GM19023 (cell line): Measurements from ENCODE around the gene ANKRD55.
"Not testable (repeated sequence)": the region's sequence is repeated elsewhere in the genome, so short reads cannot be mapped to it uniquely, and the experiment has no call there.

Experiments used
- ATAC-seq: cut with Tn5 transposase; IDR thresholded peaks from one replicate; pipeline ENCODE4 v1.9.1; 2021; ENCODE audit warnings: mild to moderate bottlenecking, moderate library complexity; ENCODE audit not compliant: unreplicated experiment

ANKRD55 gene

DNA sequence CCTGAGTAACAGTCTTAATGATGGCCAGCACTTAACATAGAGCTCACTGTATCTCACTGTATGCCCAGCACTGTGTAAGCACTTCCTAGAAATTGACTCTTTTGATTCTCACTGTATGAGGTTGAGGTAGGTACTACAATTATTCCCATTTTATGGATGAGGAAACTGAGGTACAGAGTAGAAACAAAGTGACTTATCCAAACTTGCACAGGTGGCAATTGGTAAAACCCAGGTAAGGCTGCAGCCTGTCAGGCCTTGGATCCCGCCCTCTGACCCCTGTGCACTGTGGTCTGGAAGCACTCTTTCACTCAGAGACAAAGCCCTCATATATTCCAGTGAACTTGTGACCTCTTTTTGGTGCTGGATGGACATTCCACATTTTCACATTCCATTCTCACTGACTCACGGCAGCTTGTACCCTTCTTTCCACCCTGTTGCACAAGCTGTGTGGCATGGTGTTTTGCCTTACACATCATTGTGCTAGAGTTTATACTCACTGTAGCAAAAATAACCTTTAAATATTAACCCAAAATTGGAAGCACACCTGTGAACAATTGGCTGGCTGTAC, 21.7 kb downstream of the ANKRD55 start:
- no peak for ATAC-seq

GRCh38 chr5:56208681-56209080, 24.4 kb downstream of the ANKRD55 start:
- no peak for ATAC-seq

- no peak for ATAC-seq
These were observed 25.6 kb downstream of the ANKRD55 start for GRCh38 chr5:56207537-56207936.

- ATAC-seq: no peak
These were observed 26.8 kb downstream of the ANKRD55 start for GRCh38 chr5:56206126-56206910.

DNA sequence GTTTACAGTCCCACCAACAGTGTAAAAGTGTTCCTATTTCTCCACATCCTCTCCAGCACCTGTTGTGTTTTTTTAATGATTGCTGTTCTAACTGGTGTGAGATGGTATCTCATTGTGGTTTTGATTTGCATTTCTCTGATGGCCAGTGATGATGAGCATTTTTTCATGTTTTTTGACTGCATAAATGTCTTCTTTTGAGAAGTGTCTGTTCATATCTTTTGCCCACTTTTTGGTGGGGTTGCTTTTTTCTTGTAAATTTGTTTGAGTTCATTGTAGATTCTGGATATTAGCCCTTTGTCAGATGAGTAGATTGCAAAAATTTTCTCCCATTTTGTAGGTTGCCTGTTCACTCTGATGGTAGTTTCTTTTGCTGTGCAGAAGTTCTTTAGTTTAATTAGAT, 29.2 kb downstream of the ANKRD55 start:
- ATAC-seq: not testable (repeated sequence)

DNA sequence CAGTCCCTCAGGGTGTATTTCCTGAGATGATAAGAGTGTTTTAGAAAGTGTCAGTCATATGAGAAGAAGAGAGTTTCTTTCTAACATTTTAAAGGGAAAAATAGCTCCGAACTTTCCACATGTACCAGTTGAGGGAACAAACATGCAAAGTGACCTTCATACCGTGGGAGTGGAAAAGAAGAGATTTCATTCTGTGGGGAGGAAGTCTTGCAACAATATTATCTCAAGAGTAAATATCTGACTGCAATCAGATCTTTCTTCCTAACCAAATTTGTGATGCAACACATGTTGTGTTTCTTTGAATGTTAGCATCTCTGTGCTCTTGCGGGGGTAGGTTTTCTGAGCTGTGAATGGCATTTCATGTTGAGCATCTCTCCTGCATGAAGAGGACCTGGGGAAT, 30.6 kb downstream of the ANKRD55 start:
- no peak for ATAC-seq

- ATAC-seq: not testable (repeated sequence)
These were observed 31.3 kb downstream of the ANKRD55 start for GRCh38 chr5:56201762-56202261.

- ATAC-seq: peak; percentile 99
These were observed 32.0 kb downstream of the ANKRD55 start for GRCh38 chr5:56200971-56201666.

- ATAC-seq: no peak
These were observed 38.1 kb downstream of the ANKRD55 start for GRCh38 chr5:56195016-56195415.

DNA sequence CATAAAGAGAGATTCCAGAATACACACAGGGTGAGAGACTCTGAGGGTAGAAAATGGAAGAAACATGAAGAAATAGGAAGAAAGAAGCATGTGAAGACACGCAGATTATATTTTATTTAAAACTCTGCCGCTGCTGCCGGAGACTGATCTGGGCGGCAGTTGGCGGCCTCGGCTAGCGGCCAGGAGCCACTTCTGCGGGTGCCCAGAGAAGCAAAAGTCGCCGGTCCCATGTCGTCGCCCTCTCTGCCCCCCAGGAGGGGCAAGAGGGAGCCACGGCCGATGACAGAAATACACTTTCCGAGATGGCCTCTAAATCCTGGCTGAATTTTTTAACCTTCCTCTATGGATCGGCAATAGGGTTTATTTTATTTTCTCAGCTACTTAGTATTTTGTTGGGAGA, 40.9 kb downstream of the ANKRD55 start:
- ATAC-seq: no peak

- no peak for ATAC-seq
These were observed 41.5 kb downstream of the ANKRD55 start for GRCh38 chr5:56191656-56192055.

DNA sequence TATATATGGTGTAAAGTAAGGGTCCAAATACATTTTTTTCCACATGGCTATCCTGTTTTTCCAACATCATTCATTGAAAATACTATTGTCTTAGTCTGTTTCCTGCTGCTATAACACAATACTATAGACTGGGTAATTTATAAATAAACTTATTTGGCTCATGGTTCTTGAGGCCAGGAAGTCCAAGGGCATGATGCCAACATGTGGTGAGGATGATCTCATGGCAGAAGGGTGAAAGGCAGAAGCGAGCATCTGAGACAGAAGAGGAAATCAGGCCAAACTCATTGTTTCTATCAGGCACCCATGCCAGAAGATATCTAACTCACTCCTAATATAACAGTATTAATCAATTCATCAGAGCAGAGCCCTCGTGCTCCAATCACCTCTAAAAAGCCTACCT, 42.6 kb downstream of the ANKRD55 start:
- no peak for ATAC-seq

DNA sequence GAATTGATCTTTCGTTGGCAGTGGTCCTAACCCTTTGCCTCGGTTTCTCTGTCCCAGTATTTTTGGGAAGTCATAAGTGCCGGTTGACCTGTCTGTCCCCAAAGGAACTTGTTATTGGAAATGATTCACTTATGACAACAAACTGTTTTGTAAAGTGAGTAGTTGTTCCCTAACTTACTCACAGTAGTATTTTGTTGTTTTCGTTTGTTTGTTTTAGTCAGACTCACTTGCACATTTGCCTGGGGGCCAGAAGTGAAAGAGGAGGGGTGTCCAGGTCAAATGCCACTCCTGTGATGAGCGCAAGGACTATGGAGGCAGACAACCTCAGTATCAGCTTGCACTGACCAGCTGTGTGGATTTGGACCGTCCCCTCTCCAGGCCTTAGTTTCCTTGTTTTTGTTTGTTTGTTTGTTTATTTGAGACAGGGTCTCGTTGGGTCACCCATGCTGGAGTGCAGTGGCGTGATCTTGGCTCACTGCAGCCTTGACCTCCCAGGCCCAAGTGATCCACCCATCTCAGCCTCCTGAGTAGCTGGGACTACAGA, 47.3 kb downstream of the ANKRD55 start:
- ATAC-seq: no peak

DNA sequence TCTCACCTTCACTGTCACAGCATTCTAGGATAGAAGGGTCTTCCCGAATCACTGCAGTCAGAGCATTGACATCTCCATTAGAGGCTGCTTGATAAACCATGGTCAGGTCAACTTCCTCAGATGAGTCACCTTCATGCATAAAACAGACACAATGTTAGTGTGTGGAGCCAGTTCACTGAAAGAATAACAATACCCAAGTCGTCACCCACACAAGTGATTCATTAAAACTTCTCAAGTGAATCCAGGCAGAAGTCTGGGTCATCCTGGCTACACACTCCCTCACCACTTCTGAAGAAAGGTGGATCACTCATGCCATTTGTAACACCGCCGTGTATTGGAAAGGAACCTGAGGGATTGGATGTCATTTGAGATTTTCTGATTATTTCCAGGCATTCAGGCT, 49.6 kb downstream of the ANKRD55 start:
- no peak for ATAC-seq

- no peak for ATAC-seq
These were observed 53.7 kb downstream of the ANKRD55 start for GRCh38 chr5:56179442-56179841.

DNA sequence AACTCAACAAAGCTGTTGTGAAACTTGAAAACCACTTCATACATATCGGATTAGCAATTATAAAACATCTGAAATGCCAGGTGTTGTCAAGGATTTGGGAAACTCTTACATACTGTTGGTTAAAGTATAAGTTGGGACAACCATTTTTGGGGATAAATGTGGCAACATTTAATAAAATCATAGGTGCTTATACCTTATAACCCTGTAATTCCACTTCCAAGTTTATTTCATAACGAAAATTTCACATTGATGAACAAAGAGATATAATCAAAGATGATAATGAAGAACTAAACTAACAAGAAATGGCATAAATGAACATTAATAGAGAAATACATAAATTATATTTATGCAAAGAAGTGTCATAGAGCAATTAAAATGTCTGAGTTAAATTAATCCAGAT, 54.3 kb downstream of the ANKRD55 start:
- ATAC-seq: no peak

- no peak for ATAC-seq
These were observed 56.1 kb downstream of the ANKRD55 start for GRCh38 chr5:56176871-56177533.

GRCh38 chr5:56176155-56176798, 56.9 kb downstream of the ANKRD55 start:
- no peak for ATAC-seq

GRCh38 chr5:56175488-56175887, 57.6 kb downstream of the ANKRD55 start:
- ATAC-seq: no peak

- ATAC-seq: no peak
These were observed 58.1 kb downstream of the ANKRD55 start for GRCh38 chr5:56175021-56175420.

DNA sequence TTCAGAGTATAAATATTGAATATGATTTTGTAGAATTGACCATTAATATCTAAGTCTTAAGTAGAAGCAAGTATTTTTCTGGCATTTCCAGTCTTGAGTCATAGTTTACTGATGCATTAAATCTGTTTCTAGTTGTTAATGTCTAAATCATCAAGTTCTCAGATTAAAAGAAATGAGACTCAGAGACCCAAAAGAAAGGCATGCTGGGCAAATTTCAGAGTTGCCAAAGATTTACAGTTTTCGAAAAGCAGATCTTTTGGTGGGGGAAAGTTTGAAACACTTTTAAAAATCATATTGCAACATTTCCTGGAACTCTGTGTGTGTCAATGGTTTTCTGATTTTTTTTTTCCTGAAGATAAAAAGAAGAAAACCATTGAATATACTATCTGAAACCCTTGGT, 60.9 kb downstream of the ANKRD55 start:
- ATAC-seq: no peak
